Amygdala (tissue), 56 donors: Measurements from ENCODE around the gene GLI2.

Source experiments
- DNase-seq, 56 donors: peaks; one replicate each; lab custom pipeline; 2025; lab: John Stamatoyannopoulos, UW

GLI2 gene

DNA sequence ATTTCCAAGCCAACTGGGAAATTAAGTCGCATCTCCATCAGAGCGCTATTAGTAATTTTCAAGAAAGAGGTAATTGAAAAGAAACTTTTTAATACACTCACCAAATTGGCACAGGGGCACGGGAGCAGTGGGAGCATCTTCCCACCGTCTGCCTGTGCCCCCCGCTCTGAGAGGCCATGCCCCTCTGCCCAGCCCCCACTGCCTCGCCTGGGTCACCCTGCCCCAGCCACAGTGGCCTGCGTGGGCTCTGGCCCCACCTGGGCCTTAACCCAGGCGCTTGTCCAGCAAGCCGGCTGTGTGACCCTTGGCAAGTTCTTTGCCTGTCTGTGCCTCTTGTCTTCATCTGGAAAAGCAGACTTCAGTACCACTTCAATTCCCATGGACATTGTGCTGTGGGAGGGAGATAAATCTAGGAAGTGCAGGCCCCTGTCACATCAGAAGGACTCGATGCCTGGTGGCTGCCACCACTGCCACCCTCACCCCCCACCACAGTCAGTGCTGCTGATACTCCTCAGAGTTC is 31.9 kb downstream of the GLI2 start:
- no peak for DNase-seq

DNA sequence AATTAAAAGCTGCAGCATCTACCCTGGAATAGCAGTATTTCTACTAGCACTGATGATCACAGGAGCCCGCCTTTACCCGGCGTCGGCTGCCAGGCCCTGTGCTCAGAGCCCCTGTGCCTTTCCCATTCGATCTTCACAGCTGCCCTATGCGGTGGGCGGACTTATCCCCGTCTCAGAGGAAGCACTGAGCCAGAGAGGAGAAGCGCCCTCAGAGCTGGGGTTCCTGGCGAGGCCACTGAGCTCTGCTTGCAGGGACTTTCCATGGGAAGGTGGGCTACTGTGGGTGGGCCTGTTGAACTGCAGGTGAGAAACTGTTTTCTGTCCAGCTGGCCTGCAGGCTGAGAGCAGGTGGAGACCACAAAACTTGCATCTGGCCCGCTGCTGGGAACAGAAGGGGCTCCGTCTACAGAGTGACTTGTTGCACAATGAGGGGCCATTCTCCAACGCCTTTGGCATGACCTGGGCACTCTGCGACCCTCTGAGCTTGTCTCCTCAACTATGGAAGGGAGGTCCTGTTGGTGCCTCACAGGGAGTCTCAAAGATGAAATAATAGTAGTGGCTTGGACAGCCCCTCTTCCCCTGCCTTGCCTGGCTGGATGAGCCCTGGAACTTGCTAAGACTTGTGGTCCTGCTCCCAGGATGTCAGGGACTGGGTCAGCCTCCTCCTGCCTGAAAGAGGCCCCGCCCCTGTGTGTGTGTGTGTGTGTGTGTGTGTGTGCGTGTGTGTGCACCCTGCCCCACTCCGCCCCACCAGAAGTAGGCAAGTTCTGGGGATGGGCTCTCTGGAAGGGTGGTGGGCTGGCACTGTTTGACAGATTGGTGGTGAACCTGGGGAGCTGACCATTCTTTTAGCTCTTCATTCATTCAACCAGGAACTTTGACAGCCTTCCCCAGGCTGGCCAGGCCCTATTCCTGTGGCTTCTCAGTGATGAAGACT is 32.7 kb downstream of the GLI2 start:
- no peak for DNase-seq

DNA sequence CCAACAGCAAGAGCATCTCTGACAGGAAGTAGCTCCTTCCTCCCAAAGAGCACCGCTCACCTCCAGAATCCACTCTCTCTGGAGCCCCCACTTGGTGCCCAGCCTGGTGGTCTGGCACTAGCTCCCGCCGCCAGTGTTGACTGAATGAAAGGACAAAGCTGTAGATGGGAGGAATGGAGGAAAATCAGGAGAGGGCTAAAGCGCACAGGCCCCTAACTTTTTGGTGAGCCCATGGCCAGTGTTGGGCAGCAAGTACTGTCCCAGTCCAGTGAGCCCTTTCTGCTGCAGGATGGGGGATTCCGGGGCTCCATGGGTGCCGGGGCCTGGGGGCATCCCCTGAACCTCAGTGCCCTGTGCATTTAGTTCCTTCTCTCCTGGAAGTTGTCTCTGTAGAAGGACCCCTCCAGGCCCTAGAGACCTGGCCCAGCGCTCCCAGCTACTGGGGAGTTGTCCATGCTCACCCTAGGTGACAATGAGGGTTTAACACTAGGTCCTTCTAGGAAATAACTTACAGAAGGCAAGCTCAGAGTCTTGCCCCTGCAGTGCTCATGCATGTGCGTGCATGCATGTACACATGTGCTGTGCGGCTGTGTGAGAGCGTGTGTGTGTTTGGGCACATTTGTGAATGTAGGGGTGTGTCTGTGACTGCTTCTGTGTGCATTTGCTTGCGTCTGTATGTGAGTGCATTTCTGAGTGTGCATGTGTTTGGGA is 33.6 kb downstream of the GLI2 start:
- DNase-seq = no peak

DNA sequence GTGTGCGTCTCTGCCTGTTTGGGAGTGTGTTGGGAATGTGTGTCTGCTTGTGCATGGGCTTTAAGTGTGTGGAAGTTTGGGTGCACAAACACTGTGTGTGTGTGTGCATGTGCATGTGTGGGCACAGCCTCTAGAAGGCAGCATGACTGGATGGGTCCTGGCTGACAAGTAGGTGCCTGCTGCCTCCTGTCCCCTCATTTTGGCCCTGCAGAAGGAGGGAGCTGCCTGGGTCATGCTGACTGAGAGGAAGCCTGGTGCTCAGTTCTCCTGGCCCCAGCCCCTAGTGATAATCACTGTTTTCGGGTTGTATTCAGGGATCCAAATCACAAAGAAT is 34.1 kb downstream of the GLI2 start:
- no peak for DNase-seq

DNA sequence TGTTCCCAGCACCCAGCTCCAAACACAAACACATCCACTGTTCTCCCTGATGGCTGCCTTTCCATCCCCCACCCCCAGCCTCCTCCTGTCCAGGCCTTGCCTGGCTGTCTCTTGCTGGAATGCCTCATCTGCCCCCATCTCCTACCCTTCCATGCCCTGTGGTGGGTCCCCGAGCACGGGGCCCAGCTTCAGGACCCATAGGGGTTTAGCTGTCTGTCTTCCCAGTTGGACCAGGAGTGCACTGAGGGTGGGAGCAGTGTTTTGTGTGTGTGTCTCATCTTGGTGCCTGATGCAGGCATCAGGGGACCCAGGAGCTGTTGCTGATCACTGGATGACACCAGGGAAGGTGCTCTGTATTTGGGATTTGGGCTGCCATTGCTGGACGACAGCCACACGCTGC is 34.5 kb downstream of the GLI2 start:
- no peak for DNase-seq

DNA sequence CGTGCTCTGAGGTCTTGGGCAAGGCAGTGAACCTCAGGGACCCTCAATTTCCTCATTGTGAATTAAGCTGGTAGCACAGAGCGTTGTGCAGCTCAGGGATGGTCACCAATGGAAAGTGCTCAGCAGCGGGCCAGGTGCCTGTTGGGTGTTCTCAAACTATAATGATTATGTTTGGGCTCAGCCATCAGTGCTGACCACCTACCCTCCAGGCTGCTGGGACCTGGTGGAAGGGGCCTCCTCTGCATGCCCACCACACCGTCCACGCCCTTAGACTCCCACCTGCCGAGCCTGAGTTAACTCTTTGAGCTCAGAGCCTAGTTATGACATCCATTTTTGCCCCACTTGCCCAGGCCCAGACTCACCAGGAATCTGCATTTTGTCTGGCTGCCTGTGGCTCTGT is 35.0 kb downstream of the GLI2 start:
- DNase-seq = no peak

DNA sequence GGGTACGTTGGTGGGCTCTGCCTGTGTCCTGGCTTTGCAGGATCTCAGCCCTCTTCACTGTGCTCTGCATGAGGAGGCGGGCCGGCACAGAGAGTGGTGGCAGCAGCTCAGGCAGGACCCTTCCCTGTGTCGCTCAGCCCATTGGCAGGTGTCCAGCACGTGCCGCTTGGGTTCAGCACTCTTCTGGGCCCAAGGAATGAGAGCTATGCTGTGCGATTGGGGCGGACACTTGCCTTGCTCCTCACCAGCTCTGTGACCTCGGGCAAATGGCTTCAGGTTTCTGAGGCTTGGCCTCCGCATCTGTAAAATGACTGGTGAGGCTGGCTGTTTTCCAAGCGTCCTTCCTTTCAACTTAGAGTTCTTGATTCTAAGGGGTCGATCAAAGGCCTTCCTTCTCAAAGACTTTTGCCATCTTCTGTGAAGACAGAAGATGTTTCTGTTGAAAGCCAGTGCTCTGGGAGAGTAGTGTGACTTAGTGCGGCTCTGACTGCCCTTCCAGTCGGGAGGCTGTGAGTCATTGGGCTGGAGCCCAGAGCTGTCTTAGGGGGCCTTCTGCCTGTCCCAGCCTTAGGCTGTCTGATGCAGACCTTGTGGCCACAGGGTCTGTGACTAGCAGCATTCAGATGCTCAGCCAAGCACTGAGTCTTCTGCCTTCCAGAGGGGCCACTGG is 35.6 kb downstream of the GLI2 start:
- no peak for DNase-seq

DNA sequence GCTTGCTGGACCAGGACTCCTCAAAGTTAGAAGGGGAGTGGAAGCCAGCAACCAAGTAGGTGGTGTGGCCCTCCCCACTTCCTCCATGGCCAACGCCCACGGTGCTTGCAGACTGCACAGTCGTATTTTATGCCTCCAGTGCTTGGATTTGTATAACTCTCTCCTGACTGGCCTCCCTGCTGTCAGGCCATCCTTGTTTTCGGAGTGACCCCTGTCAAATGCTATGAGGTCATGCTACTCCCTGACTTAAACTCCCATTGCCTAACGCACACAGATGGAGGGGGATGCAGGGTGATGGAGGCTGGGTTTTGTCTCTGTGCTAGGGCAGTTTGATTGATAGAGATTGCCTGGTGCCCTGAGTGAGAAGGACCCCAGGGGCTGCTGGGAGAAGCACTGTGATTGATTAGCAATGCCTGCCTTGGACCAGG is 36.1 kb downstream of the GLI2 start:
- no peak for DNase-seq

DNA sequence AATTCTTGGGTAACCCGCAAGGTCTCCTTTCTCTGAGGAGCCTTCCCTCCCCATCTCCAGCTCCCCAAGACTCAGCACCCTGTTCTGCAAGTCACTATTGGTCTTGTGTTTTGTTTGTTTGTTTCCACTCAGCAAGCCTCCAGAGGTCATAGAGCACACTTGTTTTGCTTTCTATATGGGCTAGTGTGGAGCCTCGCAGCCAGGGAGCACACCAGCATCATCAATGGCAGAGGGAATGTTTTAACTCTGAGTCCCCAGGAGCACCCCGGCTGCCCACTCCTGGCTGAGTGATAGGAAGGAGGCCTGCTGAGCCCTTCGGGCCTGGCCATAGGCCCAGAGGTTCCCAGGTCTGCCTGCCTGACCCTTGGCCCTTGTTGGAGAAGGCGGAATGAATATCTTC is 36.6 kb downstream of the GLI2 start:
- DNase-seq = no peak

DNA sequence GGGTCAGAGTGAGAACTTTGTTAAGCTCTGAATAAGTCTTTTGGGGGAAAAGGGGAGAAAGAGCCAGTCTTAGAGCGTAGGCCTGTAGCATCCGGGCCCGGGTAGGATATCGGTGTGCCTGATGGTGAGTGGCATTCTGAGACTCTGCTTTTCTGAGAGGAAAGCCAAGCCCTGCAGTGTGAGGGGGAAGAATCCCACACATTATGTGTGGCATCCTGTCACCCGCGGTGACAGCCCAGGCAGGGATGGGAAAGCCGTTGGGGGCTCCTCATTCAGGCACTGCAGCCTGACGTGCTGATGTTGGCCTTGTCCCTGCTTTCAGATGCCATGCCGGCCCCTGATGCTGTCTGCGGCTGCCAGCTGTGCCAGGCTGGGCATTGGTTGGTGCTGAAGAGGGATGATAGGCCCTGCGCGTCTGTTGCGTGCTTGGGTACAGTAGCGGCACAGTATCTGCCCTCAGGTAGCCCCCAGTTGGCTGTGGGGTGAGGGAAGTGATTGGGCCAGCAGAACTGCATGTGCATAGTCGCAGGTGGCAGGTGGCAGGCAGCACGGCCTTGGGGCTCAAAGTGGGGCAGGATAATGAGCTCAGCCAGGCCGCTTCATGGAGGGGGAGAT is 37.6 kb downstream of the GLI2 start:
- no peak for DNase-seq

DNA sequence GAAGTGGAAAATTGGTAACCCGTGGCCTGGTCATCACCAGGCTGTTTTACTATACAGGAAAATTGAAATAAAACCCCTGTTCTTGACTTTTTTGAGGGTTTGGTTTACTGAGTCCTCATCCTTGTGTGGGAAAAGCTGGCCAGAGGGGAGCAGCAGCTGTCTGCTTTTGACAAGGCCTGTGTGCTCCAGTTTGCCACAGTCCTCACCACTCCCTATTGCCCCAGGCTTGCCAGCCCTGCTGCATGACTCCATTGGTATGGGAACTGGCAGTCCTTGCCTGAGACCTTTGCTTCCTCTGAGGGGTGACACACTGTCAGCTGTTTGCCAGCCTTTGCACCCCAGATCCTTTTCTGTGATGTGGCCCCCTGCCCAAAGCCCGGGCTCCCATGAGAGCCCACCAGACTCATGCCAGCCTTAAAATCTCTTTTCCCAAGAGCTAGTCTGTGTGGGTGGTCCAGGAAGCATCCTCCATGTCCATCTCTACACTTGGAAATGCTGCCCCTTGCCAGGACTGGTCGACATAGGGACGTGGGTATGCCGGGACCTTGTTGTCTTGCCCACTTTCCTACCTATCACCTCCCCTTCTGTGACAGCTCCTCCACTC is 39.0 kb downstream of the GLI2 start:
- DNase-seq = no peak

DNA sequence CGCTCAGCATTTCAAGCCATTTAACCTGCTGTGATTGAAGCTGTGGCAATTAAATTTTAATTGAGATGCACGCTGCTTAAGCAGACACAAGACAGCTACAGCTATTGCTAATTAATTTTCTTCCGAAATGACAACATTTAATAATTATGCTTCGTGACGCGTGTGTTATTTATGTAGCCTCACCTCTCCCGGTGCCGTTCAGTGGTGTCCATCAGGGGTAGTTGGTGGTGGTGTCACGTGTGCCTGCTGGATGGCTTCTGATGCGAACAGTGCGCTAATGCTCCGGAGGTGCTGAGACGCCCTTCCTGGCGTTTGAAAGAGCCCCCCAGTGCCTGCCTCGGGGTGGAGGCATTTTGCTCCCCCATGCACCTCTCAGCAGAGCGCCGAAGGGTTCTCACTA is 39.5 kb downstream of the GLI2 start:
- no peak for DNase-seq

DNA sequence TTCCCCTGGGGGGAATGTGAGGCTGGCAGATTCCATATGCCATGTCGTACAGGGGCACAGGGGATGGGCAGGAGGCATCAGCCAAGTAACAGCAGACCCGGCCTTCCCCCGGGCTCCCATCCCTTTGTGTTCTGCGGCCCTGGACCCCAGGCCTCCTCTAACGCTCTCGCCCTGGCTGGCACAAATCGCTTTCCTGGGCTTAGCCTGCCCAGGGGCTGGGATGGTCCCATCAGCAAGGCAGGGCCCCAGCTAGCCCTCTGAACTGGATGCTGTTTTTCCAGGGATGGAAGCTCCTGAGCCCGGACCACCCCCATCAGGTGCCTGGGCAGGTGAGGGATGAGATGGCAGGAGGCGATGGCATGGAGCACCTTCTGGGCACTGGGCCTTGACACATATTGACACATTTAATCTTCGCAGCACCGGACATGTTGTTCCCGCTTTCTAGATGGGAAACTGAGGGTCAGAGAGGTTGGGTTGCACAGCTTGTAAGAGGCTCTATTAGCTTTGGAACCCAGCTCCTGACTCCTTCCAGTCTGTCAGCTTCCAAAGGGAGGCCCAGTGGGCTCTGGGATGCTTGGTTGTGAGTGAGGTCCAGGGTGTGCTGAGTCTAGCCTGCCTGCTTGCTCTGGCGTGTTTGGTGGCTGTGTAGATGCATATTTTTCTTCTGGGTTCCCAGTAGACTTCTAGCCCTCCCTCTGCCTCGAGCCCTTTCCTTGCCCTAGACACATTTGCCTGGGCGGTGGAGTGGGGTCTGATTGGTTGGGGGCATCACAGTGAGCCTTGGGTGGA is 40.3 kb downstream of the GLI2 start:
- no peak for DNase-seq

DNA sequence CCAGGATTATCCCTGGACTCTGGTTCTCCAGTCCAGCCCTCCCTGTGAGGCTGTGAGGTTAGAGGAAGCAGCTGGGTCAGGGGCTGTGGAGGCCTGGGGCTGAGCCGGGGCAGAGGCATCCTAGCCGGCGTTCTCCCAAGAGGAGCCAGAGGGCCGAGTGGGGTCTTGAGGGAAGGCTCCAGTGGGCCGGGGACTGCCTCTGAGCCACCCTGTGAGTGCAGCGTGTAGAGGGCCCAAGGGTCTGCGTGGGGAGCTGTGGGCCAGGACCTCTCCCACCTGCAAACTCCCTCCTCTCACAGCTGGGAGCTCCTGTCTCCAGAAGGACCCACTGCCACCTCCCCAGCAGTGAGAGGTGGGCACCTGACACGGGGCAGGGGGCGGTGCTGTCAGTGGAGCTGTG is 41.0 kb downstream of the GLI2 start:
- DNase-seq = no peak

DNA sequence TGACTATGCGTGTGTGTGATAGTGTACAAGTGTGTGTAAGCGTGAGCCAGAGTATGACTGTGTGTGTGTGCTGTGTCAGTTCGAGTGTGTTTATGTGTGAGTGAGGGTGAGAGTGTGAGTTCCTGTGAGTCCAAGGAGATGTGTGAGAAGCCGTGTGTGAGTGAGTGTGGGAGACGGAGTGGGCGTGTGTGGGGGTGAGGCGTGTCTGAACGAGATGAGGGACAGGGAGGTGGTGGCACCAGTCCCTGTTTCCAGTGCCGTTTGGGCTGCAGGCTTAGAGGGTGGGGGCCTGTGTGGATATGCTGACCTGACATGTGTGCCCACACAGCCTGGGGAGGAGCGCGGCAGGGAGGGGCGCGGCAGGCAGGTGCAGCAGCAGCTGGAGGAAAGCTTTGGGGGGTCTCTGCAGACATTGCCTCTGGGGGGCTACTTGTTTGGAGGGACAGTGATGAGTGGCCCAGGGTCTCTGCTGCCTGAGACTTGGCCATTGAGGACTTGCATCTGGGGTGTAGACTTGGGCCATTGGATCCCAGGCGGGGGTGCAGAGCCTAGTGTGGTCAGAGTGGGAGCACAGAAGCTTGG is 41.6 kb downstream of the GLI2 start:
- DNase-seq = no peak

DNA sequence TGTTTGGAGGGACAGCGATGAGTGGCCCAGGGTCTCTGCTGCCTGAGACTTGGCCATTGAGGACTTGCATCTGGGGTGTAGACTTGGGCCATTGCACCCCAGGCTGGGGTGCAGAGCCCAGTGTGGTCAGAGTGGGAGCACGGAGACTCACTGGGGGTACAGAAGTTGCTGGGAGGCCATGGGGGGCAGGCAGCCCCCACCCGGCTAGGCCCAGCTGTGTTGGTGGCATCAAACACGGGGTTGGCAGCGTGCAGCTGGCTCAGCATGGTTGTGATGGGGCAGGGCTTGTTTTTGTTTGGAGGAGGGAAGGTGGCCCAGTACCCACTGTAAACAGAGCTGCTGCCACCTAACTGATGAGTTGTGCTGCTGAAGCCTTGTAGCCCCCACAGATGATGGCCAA is 42.1 kb downstream of the GLI2 start:
- DNase-seq = no peak

DNA sequence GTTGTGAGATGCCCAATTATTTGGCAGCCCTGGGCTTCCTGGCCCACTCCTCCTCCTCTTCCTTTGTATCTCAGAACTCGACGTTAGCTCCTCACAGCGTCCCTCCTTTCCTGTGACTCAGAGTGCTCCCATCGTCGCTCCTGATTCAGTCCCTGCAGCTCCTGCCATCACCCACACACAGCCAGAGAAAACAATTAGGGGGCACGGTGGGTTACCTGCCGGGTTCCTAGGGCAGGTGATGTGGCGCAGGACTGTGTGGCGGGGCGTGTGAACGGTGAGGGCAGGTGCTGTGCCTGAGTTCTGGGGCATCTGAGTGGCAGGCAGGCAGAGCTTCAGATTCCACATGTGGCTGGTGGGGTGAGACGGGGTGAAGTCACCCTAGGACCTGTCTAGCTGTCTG is 42.6 kb downstream of the GLI2 start:
- no peak for DNase-seq

DNA sequence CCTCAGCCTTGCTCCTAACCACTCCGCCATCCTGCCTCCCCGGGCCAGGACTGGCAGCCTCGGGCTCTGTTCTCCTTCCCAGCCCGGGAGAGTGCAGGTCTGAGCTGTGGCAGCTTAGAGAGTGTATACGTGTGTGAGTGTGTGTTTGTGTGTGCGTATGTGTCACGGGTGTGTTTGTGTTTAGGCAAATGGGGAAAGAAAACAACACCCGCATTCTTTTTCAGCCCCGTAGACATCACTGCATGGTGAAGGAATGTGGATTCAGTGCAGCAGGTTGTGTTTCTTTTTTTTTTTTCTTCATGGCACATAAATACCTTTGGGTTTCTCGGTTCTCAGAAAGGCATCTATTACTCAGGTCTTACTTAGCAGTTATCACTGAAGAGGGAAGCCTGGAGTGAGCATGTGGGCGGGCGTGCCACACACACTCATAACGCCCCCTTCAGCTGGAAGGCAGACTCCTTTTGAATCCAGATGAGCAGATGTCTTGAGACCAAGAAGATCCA is 44.2 kb downstream of the GLI2 start:
- DNase-seq = peak in 5 of 56 donors; percentile 9 to 28 (median 18)

DNA sequence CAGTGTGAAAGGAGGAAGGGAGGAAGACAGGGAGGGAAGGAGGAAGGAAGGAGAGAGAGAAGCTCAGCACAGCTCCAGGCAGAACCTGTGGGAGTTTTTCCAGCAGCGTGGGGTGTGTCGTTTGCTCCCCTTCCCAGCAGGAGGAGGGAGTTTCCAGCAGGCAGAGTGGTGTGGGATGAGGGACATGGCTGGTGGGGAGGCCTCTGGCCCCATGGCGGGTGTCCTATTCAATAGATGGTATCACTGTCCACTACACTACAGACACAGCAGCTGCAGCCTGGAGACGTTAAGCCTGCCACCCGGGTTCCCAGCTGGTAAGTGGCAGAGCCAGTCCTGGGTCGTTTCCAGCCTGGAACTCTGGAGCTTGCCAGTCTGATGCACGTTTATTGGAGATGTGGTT is 44.7 kb downstream of the GLI2 start:
- peak in 18 of 56 donors; percentile 8 to 53 (median 25) for DNase-seq
